Epithelial cell of prostate (primary cell): Measurements from ENCODE around the gene DTYMK.

Experiments
- DNase-seq: peaks from one replicate; pipeline ENCODE4 v3.0.0-alpha.2; 2011; ENCODE audit warnings: low read depth, low spot score
- H3K27ac ChIP-seq: fragments of 450-650 bp; 2 replicates; pipeline ENCODE4 v1.5.1; 2017; ENCODE audit warnings: mild to moderate bottlenecking

DTYMK gene

GRCh38 chr2:241632478-241633325, 53.9 kb downstream of the DTYMK start:
- no peak for DNase-seq
- no peak overlapping the region for H3K27ac ChIP-seq

GRCh38 chr2:241629762-241630435, 56.7 kb downstream of the DTYMK start:
- no peak overlapping the region for H3K27ac ChIP-seq
- DNase-seq, result no peak

GRCh38 chr2:241627675-241628074, 58.9 kb downstream of the DTYMK start:
- no peak overlapping the region for H3K27ac ChIP-seq
- no peak for DNase-seq
